ENCODE results near the gene CHMP2A. TPM values are rescaled to one million over a fixed set of nuclear protein-coding genes. Genes with fewer than 3 reads are reported as not detected.
A peak's percentile ranks its signal among the peaks of the same experiment; 100 is the strongest.

The CHMP2A gene
- total RNA-seq (100 to 1,000 TPM in 1 of 2 donors, 10 to 100 TPM in 1; 87.7 to 156 TPM), polyA plus RNA-seq (100 to 1,000 TPM; 227 to 309 TPM)
- long read RNA-seq, donor 1, transcript CHMP2A-206 (5 exons, 1,178 nt) = minor isoform, 13 of 94 reads
- long read RNA-seq, donor 1, transcript CHMP2A-201 (6 exons, 913 nt) = major isoform, 33 of 94 reads
- long read RNA-seq, donor 1, transcript CHMP2A-208 (6 exons, 885 nt) = minor isoform, 11 of 94 reads
- long read RNA-seq, donor 1, partial matches to known transcripts = 35 of 94 reads
- long read RNA-seq, donor 1, other reads (novel, unspliced or antisense) = 0 of 94 reads
- long read RNA-seq, donor 2, transcript CHMP2A-201 (6 exons, 913 nt) = major isoform, 21 of 38 reads
- long read RNA-seq, donor 2, transcript CHMP2A-208 (6 exons, 885 nt) = minor isoform, 7 of 38 reads
- long read RNA-seq, donor 2, transcript CHMP2A-206 (5 exons, 1,178 nt) = minor isoform, 6 of 38 reads
- long read RNA-seq, donor 2, partial matches to known transcripts = 0 of 38 reads
- long read RNA-seq, donor 2, other reads (novel, unspliced or antisense) = 0 of 38 reads
- long read RNA-seq, donor 3, transcript CHMP2A-208 (6 exons, 885 nt) = minor isoform, 6 of 41 reads
- long read RNA-seq, donor 3, transcript CHMP2A-201 (6 exons, 913 nt) = major isoform, 19 of 41 reads
- long read RNA-seq, donor 3, partial matches to known transcripts = 11 of 41 reads
- long read RNA-seq, donor 3, other reads (novel, unspliced or antisense) = 0 of 41 reads
- long read RNA-seq, donor 4, transcript CHMP2A-208 (6 exons, 885 nt) = minor isoform, 6 of 34 reads
- long read RNA-seq, donor 4, transcript CHMP2A-201 (6 exons, 913 nt) = major isoform, 9 of 34 reads
- long read RNA-seq, donor 4, partial matches to known transcripts = 14 of 34 reads
- long read RNA-seq, donor 4, other reads (novel, unspliced or antisense) = 0 of 34 reads
- long read RNA-seq, donor 5, transcript CHMP2A-206 (5 exons, 1,178 nt) = minor isoform, 17 of 116 reads
- long read RNA-seq, donor 5, transcript CHMP2A-201 (6 exons, 913 nt) = major isoform, 48 of 116 reads
- long read RNA-seq, donor 5, transcript CHMP2A-207 (2 exons, 592 nt) = minor isoform, 6 of 116 reads
- long read RNA-seq, donor 5, transcript CHMP2A-208 (6 exons, 885 nt) = minor isoform, 15 of 116 reads
- long read RNA-seq, donor 5, partial matches to known transcripts = 29 of 116 reads
- long read RNA-seq, donor 5, other reads (novel, unspliced or antisense) = 0 of 116 reads

GRCh38 chr19:58554494-58555368, at the start of gene CHMP2A:
Gene CHMP2A (minus strand): TSS chr19:58555105. CDS start chr19:58554212, 893 bp downstream.
- no peak for TF ChIP-seq CTCF (IDR thresholded peaks at IDR 0.05; ENCODE audit: control extremely low read depth, extremely low read depth)

GRCh38 chr19:58586133-58586765, 31.3 kb upstream of the CHMP2A start:
- no peak for TF ChIP-seq CTCF (IDR thresholded peaks at IDR 0.05; ENCODE audit: control extremely low read depth, extremely low read depth)
- no peak for DNase-seq

More at GRCh38 chr19:58554494-58555368, at the start of gene CHMP2A:
- DNase-seq (peak; percentile 97 to 99 (median 98)), ATAC-seq (ENCODE audit: insufficient read depth, low FRiP score) (peak; percentile 14)
- peak within 1 kb of the TSS; percentile 82 to 93 for H3K27ac ChIP-seq (ENCODE audit: low read depth in 1 of 2, low read length in 1 of 2)
- peak within 1 kb of the TSS; percentile 83 to 95 for H3K9ac ChIP-seq (ENCODE audit: insufficient read depth in 1 of 2, low read length in 2 of 2)
- H3K36me3 ChIP-seq (ENCODE audit: control insufficient read depth in 4 of 4, insufficient read depth in 4 of 4, low read length in 4 of 4) = peaks cover 4 to 38% (median 32%) of the 10 kb centered on the region in 4 donors
- no peaks in the 10 kb centered on the region for H3K9me3 ChIP-seq (ENCODE audit: control insufficient read depth in 4 of 4, insufficient read depth in 3 of 4, low read length in 3 of 4)
- 1% methylated on average over 69 of the region's 69 CpGs for WGBS, 2 donors
- peaks cover 8 to 35% (median 12%) of the 10 kb centered on the region in 5 donors for H3K4me1 ChIP-seq (ENCODE audit: control insufficient read depth in 5 of 5, insufficient read depth in 5 of 5, low read length in 5 of 5)
- H3K4me3 ChIP-seq = peak within 1 kb of the TSS; percentile 74
- no peaks in the 10 kb centered on the region for H3K27me3 ChIP-seq (ENCODE audit: control insufficient read depth in 3 of 3, insufficient read depth in 3 of 3, low read length in 2 of 3)

More at GRCh38 chr19:58586133-58586765, 31.3 kb upstream of the CHMP2A start:
- no peak for ATAC-seq (ENCODE audit: insufficient read depth, low FRiP score)
- no peaks in the 10 kb centered on the region for H3K9me3 ChIP-seq (ENCODE audit: control insufficient read depth in 4 of 4, insufficient read depth in 3 of 4, low read length in 3 of 4)
- H3K27me3 ChIP-seq (ENCODE audit: control insufficient read depth in 3 of 3, insufficient read depth in 3 of 3, low read length in 2 of 3) = no peaks in the 10 kb centered on the region
- no peak overlapping the region for H3K9ac ChIP-seq (ENCODE audit: insufficient read depth in 1 of 2, low read length in 2 of 2)
- H3K4me3 ChIP-seq = no peak overlapping the region
- peaks cover 4 to 25% (median 8%) of the 10 kb centered on the region in 4 donors for H3K36me3 ChIP-seq (ENCODE audit: control insufficient read depth in 4 of 4, insufficient read depth in 4 of 4, low read length in 4 of 4)
- WGBS, 2 donors = 95 to 96% methylated on average over 4 of the region's 4 CpGs
- peaks cover 0 to 2% (median 0%) of the 10 kb centered on the region in 5 donors for H3K4me1 ChIP-seq (ENCODE audit: control insufficient read depth in 5 of 5, insufficient read depth in 5 of 5, low read length in 5 of 5)
- H3K27ac ChIP-seq (ENCODE audit: low read depth in 1 of 2, low read length in 1 of 2) = no peak overlapping the region
